B cell (primary cell): Measurements from ENCODE around the gene AKAP6. TPM values are rescaled to one million over a fixed set of nuclear protein-coding genes. Genes with fewer than 3 reads are reported as not detected.

Experiments
- ATAC-seq: fragments of 200-7000 bp; cut with Tn5 transposase; one replicate; pipeline ENCODE4 v1.10.0; 2021; ENCODE audit warnings: low read depth, mild to moderate bottlenecking, moderate number of reproducible peaks, moderate library complexity
- CTCF ChIA-PET: fragments of 350-600 bp; sonication (Branson Sonifier 250); formaldehyde crosslinking; loops from one replicate; lab custom pipeline; 2021; ENCODE audit warnings: antibody characterized with exemption, inconsistent platforms; lab: Charles Lee
- POLR2A ChIA-PET: fragments of 350-600 bp; sonication (Branson Sonifier 250); formaldehyde crosslinking; loops from one replicate; lab custom pipeline; 2021; ENCODE audit warnings: antibody characterized with exemption; lab: Charles Lee
- DNase-seq: peaks from one replicate; pipeline ENCODE4 v3.0.0; 2013
- H2AFZ ChIP-seq: 2 replicates; pipeline ENCODE4 v1.6.1; 2012; ENCODE audit warnings: mild to moderate bottlenecking, low read depth, low read length; ENCODE audit not compliant: insufficient read depth, poor library complexity, severe bottlenecking
- H3K27ac ChIP-seq, 2 donors: 1 replicate in 1 of 2; 2 replicates in 1 of 2; pipeline ENCODE4 v1.5.1; 2012 to 2013; ENCODE audit warnings: low read length in 2 of 2, mild to moderate bottlenecking in 2 of 2, moderate library complexity in 1 of 2
- H3K27me3 ChIP-seq, 4 experiments: fragments of 200-600 bp in 1 of 4; sonication (generic) in 1 of 4; replicated peaks in 1 of 4; 1 replicate in 2 of 4; 2 replicates in 2 of 4; pipeline versions ENCODE4 v1.6.1 to v1.7.0; 2013 to 2016; ENCODE audit warnings: low read length in 3 of 4, mild to moderate bottlenecking in 2 of 4, mixed read lengths in 1 of 4, moderate library complexity in 1 of 4; ENCODE audit not compliant: insufficient read depth in 4 of 4, control insufficient read depth in 3 of 4; ENCODE audit errors: control extremely low read depth in 1 of 4
- H3K36me3 ChIP-seq, 2 experiments: replicated peaks in 1 of 2; 1 replicate in 1 of 2; 2 replicates in 1 of 2; pipeline versions ENCODE4 v1.6.1 to v1.7.1; 2013; ENCODE audit warnings: low read length in 1 of 2; ENCODE audit not compliant: insufficient read depth in 2 of 2, control insufficient read depth in 1 of 2; ENCODE audit errors: control extremely low read depth in 1 of 2, extremely low read depth in 1 of 2
- H3K4me1 ChIP-seq, 2 donors: fragments of 200-600 bp in 1 of 2; sonication (generic) in 1 of 2; 1 replicate in 1 of 2; 2 replicates in 1 of 2; pipeline versions ENCODE4 v1.5.1 to v1.6.1; 2013 to 2017; ENCODE audit warnings: low read length in 2 of 2; ENCODE audit not compliant: control insufficient read depth in 2 of 2, insufficient read depth in 2 of 2
- H3K4me2 ChIP-seq: replicated peaks from 2 replicates; pipeline ENCODE3; 2012; ENCODE audit warnings: mild to moderate bottlenecking, low read depth, low read length; ENCODE audit not compliant: poor library complexity, severe bottlenecking
- H3K4me3 ChIP-seq, 5 experiments: fragments of 200-600 bp in 1 of 5; sonication (generic) in 1 of 5; 1 replicate in 3 of 5; 2 replicates in 2 of 5; pipeline versions ENCODE4 v1.5.1 to v1.7.0; 2011 to 2016; ENCODE audit warnings: low read length in 4 of 5, mild to moderate bottlenecking in 4 of 5, low read depth in 2 of 5, control low read depth in 1 of 5, moderate library complexity in 1 of 5; ENCODE audit not compliant: insufficient read depth in 1 of 5; ENCODE audit errors: control extremely low read depth in 1 of 5, extremely low read depth in 1 of 5
- H3K79me2 ChIP-seq: fragments of 200-600 bp; sonication (generic); one replicate; pipeline ENCODE4 v1.6.0; 2016; ENCODE audit warnings: low read length; ENCODE audit not compliant: control insufficient read depth, insufficient read depth
- H3K9ac ChIP-seq: fragments of 200-600 bp; sonication (generic); 2 replicates; pipeline ENCODE4 v1.6.1; 2017; ENCODE audit warnings: mild to moderate bottlenecking, low read length, moderate library complexity
- H3K9me3 ChIP-seq, 3 donors: one replicate each; pipeline versions ENCODE4 v1.6.1 to v1.7.1; 2013; ENCODE audit warnings: low read length in 2 of 3; ENCODE audit not compliant: control insufficient read depth in 2 of 3, insufficient read depth in 1 of 3; ENCODE audit errors: control extremely low read depth in 1 of 3
- H4K20me1 ChIP-seq: 2 replicates; pipeline ENCODE4 v1.6.0; 2012; ENCODE audit warnings: mild to moderate bottlenecking, low read length; ENCODE audit not compliant: insufficient read depth, control insufficient read depth, poor library complexity, severe bottlenecking
- H3K27ac Mint-ChIP-seq: one replicate; pipeline ENCODE4 v1.8.0; 2021; ENCODE audit warnings: mixed read lengths
- H3K27me3 Mint-ChIP-seq: one replicate; pipeline ENCODE4 v1.8.0; 2021; ENCODE audit warnings: mixed read lengths
- H3K4me1 Mint-ChIP-seq: one replicate; pipeline ENCODE4 v1.8.0; 2021; ENCODE audit warnings: mixed read lengths
- H3K4me3 Mint-ChIP-seq: one replicate; pipeline ENCODE4 v1.8.0; 2021; ENCODE audit warnings: mixed read lengths
- H3K9me3 Mint-ChIP-seq: one replicate; pipeline ENCODE4 v1.8.0; 2022; ENCODE audit warnings: mixed read lengths; ENCODE audit not compliant: insufficient read depth
- CTCF ChIP-seq: fragments of 200-600 bp; IDR thresholded peaks from one replicate; pipeline ENCODE4 v1.8.0; 2022; ENCODE audit warnings: antibody characterized with exemption, mild to moderate bottlenecking
- EZH2 ChIP-seq: IDR thresholded peaks from 2 replicates; pipeline ENCODE4 v1.6.1; 2012; ENCODE audit warnings: borderline replicate concordance, low read depth, mild to moderate bottlenecking, moderate library complexity, low read length; ENCODE audit not compliant: insufficient read depth, poor library complexity, severe bottlenecking
- WGBS: methylation state at CpG from one replicate; pipeline ENCODE4 v1.1.5; 2013; ENCODE audit warnings: missing lambda C conversion rate; ENCODE audit not compliant: insufficient coverage; 5-methylcytosine and 5-hydroxymethylcytosine counted together
- intact Hi-C: fragments of 100-400 bp; cut with micrococcal nuclease; formaldehyde crosslinking; loops from one replicate; pipeline ENCODE4 v1.10.0; 2022
- polyA plus RNA-seq: library from polyadenylated mRNA; depleted of rRNA; stranded (reverse); fragments of >200 nt; gene quantifications from 2 replicates; pipeline ENCODE4 v1.2.3, GENCODE V29; 2012
- total RNA-seq, 2 donors: library from RNA; stranded (reverse); fragments of 120-200 nt in 1 of 2; gene quantifications; 1 replicate in 1 of 2; 2 replicates in 1 of 2; pipeline versions ENCODE4 v1.2.3 to v1.2.4, GENCODE V29; 2013 to 2022

AKAP6 gene
- total and polyA plus RNA-seq, 2 donors (not counting 1 experiment from before 2014, with no cell fraction given): 1.4 to 2.8 TPM

GRCh38 chr14:32404784-32405573 is 75.9 kb downstream of the AKAP6 start:
- H3K4me1 ChIP-seq: no peaks in the 10 kb centered on the region
- ChIA-PET POLR2A (no interaction called here), CTCF (no interaction called here)
- Mint-ChIP-seq H3K4me3 (no peak overlapping the region), H3K4me1 (no peaks in the 10 kb centered on the region), H3K27me3 (peaks cover 3% of the 10 kb centered on the region), H3K27ac (no peak overlapping the region), H3K9me3 (no peaks in the 10 kb centered on the region)
- ATAC-seq (no peak), DNase-seq (no peak)
- H2AFZ ChIP-seq: no peak overlapping the region
- no peak overlapping the region for H3K27ac ChIP-seq
- intact Hi-C loops: no loop called here
- no peak overlapping the region for H3K4me3 ChIP-seq
- H3K9me3 ChIP-seq: no peaks in the 10 kb centered on the region
- no peaks in the 10 kb centered on the region for H4K20me1 ChIP-seq
- H3K9ac ChIP-seq: no peak overlapping the region
- no peaks in the 10 kb centered on the region for H3K36me3 ChIP-seq
- H3K27me3 ChIP-seq: no peaks in the 10 kb centered on the region
- no peak for TF ChIP-seq CTCF
- TF ChIP-seq EZH2: no peak
- no peaks in the 10 kb centered on the region for H3K79me2 ChIP-seq
- H3K4me2 ChIP-seq: no peak overlapping the region

- ChIA-PET CTCF (no interaction called here), POLR2A (no interaction called here)
- intact Hi-C loops: no loop called here
These were observed 76.8 kb downstream of the AKAP6 start for GRCh38 chr14:32405856-32406255.

More at GRCh38 chr14:32405856-32406255, 76.8 kb downstream of the AKAP6 start:
- DNase-seq: no peak
- Histone ChIP-seq H3K4me1 (no peaks in the 10 kb centered on the region), H3K4me2 (no peak overlapping the region), H4K20me1 (no peaks in the 10 kb centered on the region), H3K27me3 (no peaks in the 10 kb centered on the region), H3K9ac (no peak overlapping the region), H2AFZ (no peak overlapping the region), H3K79me2 (no peaks in the 10 kb centered on the region), H3K4me3 (no peak overlapping the region), H3K27ac (no peak overlapping the region), H3K36me3 (no peaks in the 10 kb centered on the region), H3K9me3 (no peaks in the 10 kb centered on the region)
- Mint-ChIP-seq H3K9me3 (no peaks in the 10 kb centered on the region), H3K4me3 (no peak overlapping the region), H3K27me3 (peaks cover 3% of the 10 kb centered on the region), H3K4me1 (no peaks in the 10 kb centered on the region), H3K27ac (no peak overlapping the region)
- WGBS: 78% methylated on average over 1 of the region's 2 CpGs
- no peak for ATAC-seq
- TF ChIP-seq EZH2 (no peak), CTCF (no peak)
